Mesenchymal stem cell (in vitro differentiated cells and primary cell): ENCODE data around the gene GRAMD4.

Experiments
- DNase-seq: peaks from one replicate; pipeline ENCODE4 v3.0.0-alpha.2; 2013
- H2AFZ ChIP-seq: one replicate; pipeline ENCODE4 v1.6.1; 2013; ENCODE audit warnings: low read depth, mild to moderate bottlenecking, control low read depth, inconsistent platforms, low read length, moderate library complexity
- H2AK5ac ChIP-seq: 2 replicates; pipeline ENCODE4 v1.6.1; 2013; ENCODE audit warnings: low read length, moderate library complexity, mild to moderate bottlenecking, inconsistent platforms; ENCODE audit not compliant: severe bottlenecking
- H2BK120ac ChIP-seq: one replicate; pipeline ENCODE4 v1.6.1; 2013; ENCODE audit warnings: low read depth, mild to moderate bottlenecking, inconsistent platforms, low read length, moderate library complexity
- H2BK12ac ChIP-seq, 2 experiments: one replicate each; pipeline ENCODE4 v1.6.1; 2013; ENCODE audit warnings: inconsistent platforms in 2 of 2, low read length in 2 of 2, mild to moderate bottlenecking in 2 of 2, moderate library complexity in 2 of 2, control low read depth in 1 of 2
- H2BK15ac ChIP-seq: one replicate; pipeline ENCODE4 v1.6.1; 2013; ENCODE audit warnings: mild to moderate bottlenecking, low read depth, inconsistent platforms; ENCODE audit not compliant: poor library complexity, severe bottlenecking
- H2BK5ac ChIP-seq: 2 replicates; pipeline ENCODE4 v1.6.1; 2013; ENCODE audit warnings: low read depth, mild to moderate bottlenecking, low read length, control low read depth, inconsistent platforms; ENCODE audit not compliant: poor library complexity, severe bottlenecking
- H3K14ac ChIP-seq, 2 experiments: one replicate each; pipeline ENCODE4 v1.6.1; 2013; ENCODE audit warnings: inconsistent platforms in 2 of 2, low read length in 2 of 2, control low read depth in 1 of 2, mild to moderate bottlenecking in 1 of 2, moderate library complexity in 1 of 2
- H3K18ac ChIP-seq, 2 experiments: one replicate each; pipeline ENCODE4 v1.6.1; 2013; ENCODE audit warnings: inconsistent platforms in 2 of 2, low read length in 2 of 2, control low read depth in 1 of 2, low read depth in 1 of 2, mild to moderate bottlenecking in 1 of 2
- H3K23ac ChIP-seq, 2 experiments: one replicate each; pipeline ENCODE4 v1.6.1; 2013; ENCODE audit warnings: inconsistent platforms in 2 of 2, low read length in 2 of 2, mild to moderate bottlenecking in 2 of 2, moderate library complexity in 2 of 2, control low read depth in 1 of 2
- H3K27ac ChIP-seq: 2 replicates; pipeline ENCODE4 v1.5.1; 2013; ENCODE audit warnings: mild to moderate bottlenecking, moderate library complexity, low read length, control low read depth, inconsistent platforms; ENCODE audit not compliant: poor library complexity, severe bottlenecking
- H3K27me3 ChIP-seq, 2 experiments: 2 replicates each; pipeline versions ENCODE4 v1.6.1 to v1.7.0; 2013; ENCODE audit warnings: low read length in 2 of 2, mild to moderate bottlenecking in 2 of 2, moderate library complexity in 2 of 2, control low read depth in 1 of 2, inconsistent platforms in 1 of 2; ENCODE audit not compliant: control insufficient read depth in 1 of 2, insufficient read depth in 1 of 2
- H3K36me3 ChIP-seq, 2 experiments: 2 replicates each; pipeline versions ENCODE4 v1.6.1 to v1.7.0; 2013; ENCODE audit warnings: low read length in 2 of 2, control low read depth in 1 of 2, inconsistent platforms in 1 of 2, low read depth in 1 of 2, mild to moderate bottlenecking in 1 of 2; ENCODE audit not compliant: insufficient read depth in 2 of 2, control insufficient read depth in 1 of 2
- H3K4ac ChIP-seq, 2 experiments: one replicate each; pipeline ENCODE4 v1.6.1; 2013; ENCODE audit warnings: inconsistent platforms in 2 of 2, low read length in 2 of 2, mild to moderate bottlenecking in 2 of 2, moderate library complexity in 2 of 2, control low read depth in 1 of 2, low read depth in 1 of 2
- H3K4me1 ChIP-seq: 2 replicates; pipeline ENCODE4 v1.6.1; 2013; ENCODE audit warnings: low read depth, low read length, control low read depth; ENCODE audit not compliant: control insufficient read depth, insufficient read depth
- H3K4me2 ChIP-seq: 2 replicates; pipeline ENCODE4 v1.6.1; 2013; ENCODE audit warnings: low read length, mild to moderate bottlenecking, inconsistent platforms; ENCODE audit not compliant: poor library complexity, severe bottlenecking
- H3K4me3 ChIP-seq, 2 experiments: 2 replicates each; pipeline versions ENCODE4 v1.5.1 to v1.7.0; 2013; ENCODE audit warnings: low read length in 2 of 2, mild to moderate bottlenecking in 2 of 2, control low read depth in 1 of 2, low read depth in 1 of 2; ENCODE audit not compliant: insufficient read depth in 1 of 2
- H3K79me1 ChIP-seq: replicated peaks from 2 replicates; pipeline ENCODE4 v1.6.1; 2013; ENCODE audit warnings: mild to moderate bottlenecking, control low read depth, low read length, inconsistent platforms; ENCODE audit not compliant: poor library complexity, severe bottlenecking
- H3K9ac ChIP-seq: 2 replicates; pipeline ENCODE4 v1.7.0; 2013; ENCODE audit warnings: mild to moderate bottlenecking, low read length, moderate library complexity
- H3K9me3 ChIP-seq: 2 replicates; pipeline ENCODE4 v1.7.0; 2013; ENCODE audit warnings: mild to moderate bottlenecking, low read length; ENCODE audit not compliant: control insufficient read depth
- H4K8ac ChIP-seq: one replicate; pipeline ENCODE4 v1.6.1; 2013; ENCODE audit warnings: inconsistent platforms, mild to moderate bottlenecking, low read length, moderate library complexity
- H4K91ac ChIP-seq: one replicate; pipeline ENCODE4 v1.6.1; 2013; ENCODE audit warnings: mild to moderate bottlenecking, low read length, inconsistent platforms
- WGBS: methylation state at CpG from one replicate; pipeline ENCODE4 v1.1.7; 2013; ENCODE audit warnings: mixed read lengths; 5-methylcytosine and 5-hydroxymethylcytosine counted together

GRAMD4 gene

DNA sequence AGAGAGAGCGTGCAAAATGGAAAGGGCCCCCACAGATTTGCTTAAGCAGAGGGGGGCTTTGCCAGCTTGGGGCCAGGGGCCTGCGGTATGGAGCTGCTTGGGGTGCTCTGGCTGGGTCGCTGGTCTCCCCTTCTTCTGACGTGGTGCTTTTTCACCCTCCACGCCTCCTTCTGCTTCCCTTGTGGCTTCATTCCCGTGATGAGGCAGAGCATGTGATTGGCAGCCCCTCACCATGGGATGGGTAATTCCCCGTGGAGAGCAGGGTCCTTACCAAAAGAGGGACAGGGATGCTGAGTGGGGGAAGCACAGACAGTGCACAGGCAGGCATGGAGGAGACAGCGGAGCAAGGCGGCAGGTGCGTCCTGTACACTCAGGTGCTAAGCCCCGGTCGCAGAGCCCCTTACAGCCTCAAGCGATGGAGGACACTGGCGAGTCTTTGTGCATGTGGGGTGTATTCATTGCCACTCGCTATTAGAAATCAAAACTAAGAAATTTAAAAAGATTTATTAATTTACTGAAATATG, 19.9 kb upstream of the GRAMD4 start:
- Histone ChIP-seq H3K4me1 (peaks cover 10% of the 10 kb centered on the region), H3K36me3 (peaks cover 0 to 4% of the 10 kb centered on the region in 2 experiments), H3K4me2 (no peak overlapping the region), H3K4ac (no peak overlapping the region), H2BK15ac (no peak overlapping the region), H2BK120ac (no peak overlapping the region), H3K27me3 (no peaks in the 10 kb centered on the region), H3K23ac (no peak overlapping the region), H3K27ac (no peak overlapping the region), H3K14ac (no peak overlapping the region), H3K18ac (no peak overlapping the region), H4K8ac (no peak overlapping the region), H3K9me3 (no peaks in the 10 kb centered on the region), H3K9ac (no peak overlapping the region), H2AFZ (no peak overlapping the region), H4K91ac (peak overlapping the region; percentile 18), H2AK5ac (no peak overlapping the region), H2BK5ac (no peak overlapping the region), H3K4me3 (no peak overlapping the region), H2BK12ac (no peak overlapping the region), H3K79me1 (peaks cover 30% of the 10 kb centered on the region)
- no peak for DNase-seq
- 92% methylated on average over 10 of the region's 15 CpGs for WGBS

DNA sequence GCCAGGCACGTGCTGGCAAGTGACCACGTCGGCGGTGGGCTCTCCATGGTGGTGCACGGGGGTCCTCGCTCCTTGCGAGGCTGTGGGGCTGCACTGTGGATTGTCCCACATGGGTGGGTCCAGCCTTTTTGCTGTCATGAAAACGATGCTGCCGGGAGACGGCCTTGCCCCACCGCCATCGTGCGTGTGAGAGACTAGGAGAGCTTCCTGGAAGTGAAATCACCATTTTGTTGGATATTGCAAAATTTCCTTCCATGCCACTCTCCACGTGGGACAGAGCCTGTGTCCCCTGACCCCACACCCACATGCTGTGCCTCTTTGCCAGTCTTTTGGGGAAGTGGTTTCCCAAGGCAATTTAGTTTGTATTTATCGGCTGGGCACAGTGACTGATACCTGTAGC, 18.2 kb upstream of the GRAMD4 start:
- H2BK120ac ChIP-seq, result no peak overlapping the region
- no peak overlapping the region for H3K18ac ChIP-seq

DNA sequence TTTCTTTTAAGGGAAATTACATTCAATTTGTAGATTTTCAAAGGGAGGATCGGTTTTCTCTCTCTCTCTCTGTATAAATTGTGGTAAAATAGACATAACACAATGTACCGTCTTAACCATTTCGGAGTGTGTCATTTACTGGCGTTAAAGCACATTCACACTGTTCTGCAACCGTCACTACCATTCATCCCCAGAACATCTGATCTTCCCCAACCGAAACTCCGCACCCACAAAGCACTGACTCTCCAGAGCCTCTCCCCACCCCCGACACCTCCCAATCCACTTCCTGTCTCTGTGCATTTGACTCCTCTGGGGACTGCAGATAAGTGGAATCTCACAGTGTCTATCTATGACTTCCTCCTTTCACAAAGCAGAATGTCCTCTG, 15.9 kb upstream of the GRAMD4 start:
- Histone ChIP-seq H3K4me2 (no peak overlapping the region), H2BK5ac (no peak overlapping the region), H2BK15ac (no peak overlapping the region), H2AK5ac (no peak overlapping the region), H3K4me1 (no peaks in the 10 kb centered on the region), H3K4ac (no peak overlapping the region), H3K18ac (peak overlapping the region; percentile 49 to 65), H3K36me3 (peaks cover 0 to 9% of the 10 kb centered on the region in 2 experiments), H3K9me3 (no peaks in the 10 kb centered on the region), H3K9ac (no peak overlapping the region), H2AFZ (no peak overlapping the region), H2BK12ac (no peak overlapping the region), H4K91ac (no peak overlapping the region), H3K4me3 (no peak overlapping the region), H3K23ac (no peak overlapping the region), H3K27me3 (no peaks in the 10 kb centered on the region), H3K14ac (no peak overlapping the region), H4K8ac (no peak overlapping the region), H2BK120ac (no peak overlapping the region), H3K27ac (no peak overlapping the region), H3K79me1 (peaks cover 32% of the 10 kb centered on the region)
- DNase-seq, result peak; percentile 26
- WGBS, result 47% methylated on average over 8 of the region's 8 CpGs

More for the DNA sequence above, 18.2 kb upstream of the GRAMD4 start:
- H2BK15ac ChIP-seq, result no peak overlapping the region
- no peak overlapping the region for H2BK12ac ChIP-seq
- H3K27me3 ChIP-seq, result no peaks in the 10 kb centered on the region
- peaks cover 0 to 4% of the 10 kb centered on the region in 2 experiments for H3K36me3 ChIP-seq
- no peak overlapping the region for H3K4me3 ChIP-seq
- 89% methylated on average over 11 of the region's 15 CpGs for WGBS
- DNase-seq, result no peak
- H4K8ac ChIP-seq, result no peak overlapping the region
- no peak overlapping the region for H3K27ac ChIP-seq
- no peaks in the 10 kb centered on the region for H3K4me1 ChIP-seq
- no peak overlapping the region for H3K4ac ChIP-seq
- peaks cover 29% of the 10 kb centered on the region for H3K79me1 ChIP-seq
- H3K14ac ChIP-seq, result no peak overlapping the region
- H3K23ac ChIP-seq, result no peak overlapping the region
- H2BK5ac ChIP-seq, result no peak overlapping the region
- H3K9ac ChIP-seq, result no peak overlapping the region
- H3K9me3 ChIP-seq, result no peaks in the 10 kb centered on the region
- no peak overlapping the region for H4K91ac ChIP-seq
- H2AFZ ChIP-seq, result no peak overlapping the region
- no peak overlapping the region for H2AK5ac ChIP-seq
- no peak overlapping the region for H3K4me2 ChIP-seq

DNA sequence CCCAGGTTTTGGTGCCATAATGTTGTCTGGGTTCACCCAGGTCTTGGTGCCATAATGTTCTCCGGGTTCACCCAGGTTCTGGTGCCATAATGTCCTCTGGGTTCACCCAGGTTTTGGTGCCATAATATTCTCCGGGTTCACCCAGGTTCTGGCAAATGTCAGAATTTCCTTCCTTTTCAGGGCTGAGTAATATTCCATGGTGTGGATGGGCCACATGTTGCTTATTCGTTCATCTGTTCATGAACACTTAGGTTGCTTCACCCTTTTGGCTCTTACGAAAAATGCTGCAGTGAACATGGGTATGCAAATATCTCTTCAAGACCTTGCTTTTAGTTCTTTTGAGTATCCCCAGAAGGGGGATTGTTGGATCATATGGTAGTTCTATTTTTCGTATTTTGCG, 15.1 kb upstream of the GRAMD4 start:
- Histone ChIP-seq H3K4me2 (no peak overlapping the region), H3K23ac (no peak overlapping the region), H2AFZ (no peak overlapping the region), H3K4ac (no peak overlapping the region), H2BK12ac (no peak overlapping the region), H3K27me3 (no peaks in the 10 kb centered on the region), H3K79me1 (peaks cover 34% of the 10 kb centered on the region), H3K9ac (no peak overlapping the region), H2BK5ac (no peak overlapping the region), H3K18ac (no peak overlapping the region), H2BK15ac (no peak overlapping the region), H3K4me3 (no peak overlapping the region), H4K91ac (no peak overlapping the region), H3K27ac (no peak overlapping the region), H2AK5ac (no peak overlapping the region), H2BK120ac (no peak overlapping the region), H3K14ac (no peak overlapping the region), H4K8ac (no peak overlapping the region), H3K36me3 (peaks cover 0 to 9% of the 10 kb centered on the region in 2 experiments), H3K4me1 (peaks cover 2% of the 10 kb centered on the region), H3K9me3 (no peaks in the 10 kb centered on the region)
- WGBS, result 97% methylated on average over 6 of the region's 6 CpGs
- no peak for DNase-seq
